CD4-positive, alpha-beta T cell treated with Interferon gamma for 1 hour (primary cell): Measurements from ENCODE around the gene CLIP1.

Experiments
- DNase-seq: peaks from one replicate; pipeline ENCODE4 v3.0.0-alpha.2; 2020

Gene CLIP1

DNA sequence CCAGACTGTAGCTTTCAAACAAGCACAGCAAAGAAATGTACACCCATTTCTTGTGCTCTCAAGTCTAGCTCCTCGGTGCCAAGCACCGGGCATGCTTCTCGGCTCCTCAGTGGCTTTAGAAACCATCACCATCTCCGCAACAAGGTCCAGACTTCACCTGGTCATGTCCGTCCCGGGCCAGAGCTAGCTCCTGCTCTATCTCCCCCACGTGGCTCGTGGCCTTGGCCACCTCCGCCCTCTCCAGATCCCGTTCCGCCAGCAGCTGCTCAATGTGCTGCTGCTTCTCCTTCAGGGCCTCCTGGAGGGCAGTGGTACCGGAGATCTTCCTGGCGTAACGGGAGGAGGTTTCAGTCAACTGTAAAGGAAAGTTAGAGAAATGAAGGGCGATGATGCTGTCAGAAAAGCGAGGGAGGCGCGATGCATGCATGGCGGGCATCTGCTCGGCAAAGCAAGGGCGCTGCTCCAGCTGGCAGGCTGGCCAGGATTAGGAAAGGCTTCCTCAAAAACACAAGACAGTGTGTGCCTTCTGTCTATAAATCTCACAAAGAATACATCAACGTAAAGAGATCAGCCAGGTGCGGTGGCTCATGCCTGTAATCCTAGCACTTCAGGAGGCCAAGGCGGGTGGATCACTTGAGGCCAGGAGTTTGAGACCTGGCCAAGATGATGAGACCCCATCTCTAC, 67.4 kb downstream of the CLIP1 start:
- no peak for DNase-seq

- DNase-seq = no peak
Measured at GRCh38 chr12:122352394-122352793, 70.1 kb downstream of the CLIP1 start.

GRCh38 chr12:122350141-122350848, 72.2 kb downstream of the CLIP1 start:
- no peak for DNase-seq

- no peak for DNase-seq
Measured at GRCh38 chr12:122349078-122349477, 73.4 kb downstream of the CLIP1 start.

- no peak for DNase-seq
Measured at GRCh38 chr12:122348505-122348904, 74.0 kb downstream of the CLIP1 start.

GRCh38 chr12:122346054-122346453, 76.4 kb downstream of the CLIP1 start:
- no peak for DNase-seq

GRCh38 chr12:122345042-122345441, 77.4 kb downstream of the CLIP1 start:
- DNase-seq = no peak

DNA sequence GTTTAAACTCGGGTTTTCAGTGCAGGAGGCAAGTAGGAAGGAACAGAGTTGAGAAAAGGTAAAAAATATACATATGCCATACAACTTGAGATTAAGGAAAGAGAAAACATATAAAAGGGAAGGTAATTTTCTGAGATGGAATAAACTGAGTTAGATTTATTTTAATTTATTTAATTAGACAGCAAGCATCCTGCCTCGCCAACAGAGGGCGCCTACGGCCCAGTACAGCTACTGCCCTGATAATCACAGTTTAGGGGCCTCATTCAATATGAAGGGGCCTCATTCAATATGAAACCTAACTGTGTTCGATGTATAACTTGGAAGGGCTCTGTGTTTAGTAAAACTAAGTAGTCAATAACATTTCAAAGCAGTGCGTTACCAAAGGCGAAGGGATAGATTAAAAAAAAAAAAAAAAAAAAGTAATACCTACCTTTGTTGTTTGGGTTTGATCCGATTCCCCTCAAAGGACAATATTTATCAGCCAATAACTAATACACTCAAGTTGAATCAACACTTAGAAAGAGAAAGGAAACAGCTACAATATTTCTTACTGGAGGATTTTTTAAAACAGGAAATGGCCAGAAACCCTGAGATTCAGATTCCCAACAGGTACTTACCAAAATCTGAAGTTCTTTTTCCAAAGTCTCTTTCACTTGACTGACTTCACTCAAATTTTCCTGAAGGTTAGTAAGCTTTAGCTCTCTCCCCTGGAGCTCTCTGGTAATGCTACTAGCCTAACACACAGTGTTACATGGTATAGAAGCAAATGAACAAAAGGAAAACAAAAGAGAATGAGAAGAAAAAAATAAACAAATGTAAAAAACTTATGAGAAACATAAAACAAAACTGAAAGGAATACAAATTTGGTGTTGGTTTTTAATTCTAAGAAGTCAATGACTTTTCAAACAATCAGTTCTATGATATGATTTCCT, 86.2 kb downstream of the CLIP1 start:
- DNase-seq = peak; percentile 32

- no peak for DNase-seq
Measured at GRCh38 chr12:122333142-122334087, 89.1 kb downstream of the CLIP1 start.

DNA sequence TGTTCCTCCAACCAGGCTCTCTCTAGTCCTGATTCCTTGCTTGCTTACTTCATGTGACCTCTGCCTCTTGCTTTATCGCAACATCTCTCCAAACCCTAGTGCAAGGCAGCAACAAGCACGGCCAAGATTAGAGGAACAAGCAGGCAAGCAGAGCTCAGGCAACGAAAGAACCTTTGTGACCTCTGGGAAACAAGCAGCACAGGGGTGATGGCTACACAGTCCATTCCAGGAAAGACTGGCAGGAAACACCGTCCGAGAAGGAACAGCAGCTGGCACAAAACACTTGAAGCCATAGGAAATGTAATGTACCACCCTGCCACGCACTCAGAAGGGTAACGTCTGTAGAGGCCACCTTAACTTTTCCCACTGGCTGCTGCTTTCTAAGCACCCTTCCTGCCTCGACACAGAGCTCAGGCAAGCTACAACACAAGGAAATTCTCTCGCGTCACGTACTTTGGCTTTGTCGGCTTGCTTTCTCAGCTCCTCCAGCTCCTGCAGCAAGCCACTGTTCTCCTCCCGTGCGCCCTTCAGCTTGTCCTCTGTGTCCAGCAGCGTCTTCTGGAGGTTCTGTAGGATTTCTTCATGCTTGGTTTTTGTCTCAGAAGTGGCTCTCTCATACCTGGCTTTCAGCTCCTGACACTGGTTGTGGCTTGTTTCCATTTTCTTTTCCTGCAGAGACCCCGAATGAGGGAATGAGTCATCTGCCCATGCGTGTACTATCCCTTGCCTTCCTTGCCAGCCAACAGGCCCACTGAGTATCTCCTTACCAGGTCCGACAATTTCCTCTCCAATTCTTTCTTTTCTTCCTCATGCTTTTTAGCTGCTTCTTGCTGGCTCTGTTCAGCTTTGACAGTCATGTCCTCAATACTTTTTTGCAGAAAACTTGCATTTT, 94.7 kb downstream of the CLIP1 start:
- DNase-seq = no peak

DNA sequence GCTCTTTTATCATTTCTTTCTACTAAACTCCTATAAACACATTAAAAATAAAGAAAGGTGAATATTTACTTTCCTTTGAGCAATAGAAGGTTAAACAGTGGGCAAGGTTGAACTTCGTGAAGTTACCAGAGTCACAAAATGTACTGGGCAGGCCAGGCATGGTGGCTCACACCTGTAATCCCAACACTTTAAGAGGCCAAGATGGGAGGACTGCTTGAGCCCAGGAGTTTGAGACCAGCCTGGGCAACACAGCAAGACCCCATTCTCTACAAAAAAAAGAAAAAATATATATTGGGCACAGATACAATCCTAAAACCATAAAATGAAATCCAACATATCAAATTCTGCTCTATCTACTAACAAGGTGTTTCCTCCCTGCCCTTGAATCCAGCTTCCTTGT, 95.5 kb downstream of the CLIP1 start:
- DNase-seq = no peak

DNA sequence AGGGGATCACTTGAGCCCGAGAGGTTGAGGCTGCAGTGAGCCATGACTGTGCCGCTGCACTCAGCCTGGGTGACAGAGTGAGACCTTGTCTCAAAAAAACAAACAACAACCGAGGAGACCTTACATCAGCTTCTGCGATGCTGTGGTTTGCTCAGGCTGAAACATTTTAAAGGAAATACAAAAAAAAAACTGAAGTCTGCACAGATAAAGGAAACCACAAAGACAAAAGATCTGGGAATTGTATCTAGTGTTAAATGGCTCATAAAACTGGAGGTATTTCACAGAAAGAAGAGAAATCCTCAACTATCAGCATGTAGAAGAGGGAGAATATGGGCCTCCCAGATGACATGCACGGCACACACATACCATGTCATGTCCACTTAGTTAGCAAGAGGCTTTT, 95.9 kb downstream of the CLIP1 start:
- no peak for DNase-seq

- DNase-seq = no peak
Measured at GRCh38 chr12:122323311-122324019, 99.0 kb downstream of the CLIP1 start.

DNA sequence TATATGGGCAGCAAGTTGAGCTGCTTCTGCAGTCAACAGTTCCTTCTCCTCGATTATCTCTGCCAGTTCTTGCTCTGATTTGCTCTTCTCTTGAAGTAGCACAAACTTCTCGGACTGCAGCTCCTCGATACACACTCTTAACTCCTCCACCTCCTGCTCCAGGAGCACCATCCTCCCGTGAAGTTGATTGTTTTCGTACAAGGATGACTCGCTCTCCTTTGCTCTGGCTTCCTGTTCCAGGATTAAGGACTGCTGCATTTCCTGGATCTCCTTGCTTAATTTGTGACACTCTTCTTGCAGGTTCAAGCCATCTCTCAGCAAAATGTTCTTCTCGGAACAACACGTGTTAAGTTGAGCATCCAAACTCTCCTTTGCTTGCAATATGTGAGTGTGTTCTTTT, 100.0 kb downstream of the CLIP1 start:
- DNase-seq = no peak

GRCh38 chr12:122318607-122319605, 103.6 kb downstream of the CLIP1 start:
- DNase-seq = no peak

GRCh38 chr12:122312926-122313325, 109.5 kb downstream of the CLIP1 start:
- DNase-seq = no peak

GRCh38 chr12:122311696-122312095, 110.8 kb downstream of the CLIP1 start:
- no peak for DNase-seq

DNA sequence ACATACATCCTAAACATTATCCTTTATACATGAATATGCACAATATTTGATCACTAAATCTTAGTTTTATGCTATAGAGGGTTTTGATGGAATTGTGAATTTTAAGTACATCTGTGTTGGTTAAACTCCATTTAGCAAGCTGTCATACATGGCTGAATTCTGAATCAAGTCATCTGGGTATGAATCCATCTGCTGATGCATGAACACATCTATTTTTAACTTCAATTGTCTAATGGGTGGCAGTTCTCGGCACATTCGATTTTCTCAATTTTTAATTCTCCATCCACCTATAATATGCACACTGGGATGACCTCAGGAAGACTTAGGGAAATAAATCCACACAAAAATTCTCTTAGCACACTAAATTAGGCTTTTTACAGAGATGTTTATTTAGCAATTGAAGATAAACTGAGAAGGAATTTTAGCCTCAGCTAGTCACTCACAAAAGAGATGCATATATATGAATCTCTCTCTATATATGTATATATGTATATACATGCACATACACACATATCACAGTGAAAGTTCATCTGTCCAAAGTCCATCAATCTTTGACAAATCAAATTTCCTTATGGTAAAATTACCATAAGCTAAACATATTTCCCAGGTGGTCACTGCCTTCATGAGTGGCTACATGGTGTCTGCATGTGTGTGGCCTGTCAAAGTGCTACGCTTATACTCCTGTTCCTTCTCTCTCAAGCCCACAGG, 111.7 kb downstream of the CLIP1 start:
- DNase-seq = no peak
